HCT116 (cell line): Measurements from ENCODE around the gene KIF26B. TPM values are rescaled to one million over a fixed set of nuclear protein-coding genes. Genes with fewer than 3 reads are reported as not detected.

ENCODE experiments used
- ATAC-seq: fragments of 200-7000 bp; cut with Tn5 transposase; 2 replicates; pipeline ENCODE4 v1.9.1; 2020; ENCODE audit warnings: mild to moderate bottlenecking, moderate library complexity
- BruUV-seq: library from RNA; stranded (reverse); fragments of 400-500 nt; replicated peaks from 2 replicates; lab custom pipeline; 2021; lab: Mats Ljungman, UMichigan
- CTCF ChIA-PET: fragments of 300-600 bp; sonication (Branson Sonifier 250); formaldehyde crosslinking; loops from one replicate; lab custom pipeline; 2021; ENCODE audit warnings: antibody characterized with exemption; lab: Charles Lee
- POLR2A ChIA-PET: fragments of 300-600, 350-600 bp; sonication (Branson Sonifier 250); formaldehyde crosslinking; loops from one replicate; lab custom pipeline; 2021; ENCODE audit warnings: antibody characterized with exemption; lab: Charles Lee
- RAD21 ChIA-PET, 2 experiments: fragments of 300-600 bp; sonication (Branson Sonifier 250); formaldehyde crosslinking; loops; one replicate each; lab custom pipeline; 2023; ENCODE audit warnings: low total read pairs in 2 of 2; ENCODE audit not compliant: uncharacterized antibody in 2 of 2, unreplicated experiment in 2 of 2, low non-redundant PET in 1 of 2; lab: Charles Lee
- DNase-seq: peaks from one replicate; pipeline ENCODE4 v3.0.0-alpha.2; 2010; ENCODE audit warnings: low read depth, low spot score
- H2AFZ ChIP-seq: fragments of 200-600 bp; shearing (Covaris generic), sonication (generic); 2 replicates; pipeline ENCODE4 v1.6.1; 2017; ENCODE audit warnings: low read depth, mixed run types, mixed read lengths, antibody characterized with exemption, low read length; ENCODE audit not compliant: poor library complexity, severe bottlenecking
- H3K27ac ChIP-seq: 2 replicates; pipeline ENCODE4 v1.5.1; 2012; ENCODE audit warnings: low read depth, low read length
- H3K27me3 ChIP-seq: fragments of 200-600 bp; sonication (generic); 2 replicates; pipeline ENCODE4 v1.6.1; 2016; ENCODE audit warnings: mixed run types, low read length, mixed read lengths; ENCODE audit not compliant: insufficient read depth
- H3K36me3 ChIP-seq, 2 experiments: fragments of 200-500 bp in 1 of 2; fragments of 200-600 bp in 1 of 2; sonication (Bioruptor generic) in 1 of 2; sonication (generic) in 1 of 2; 2 replicates each; pipeline versions ENCODE4 v1.5.1 to v1.6.1; 2014 to 2016; ENCODE audit warnings: low read length in 2 of 2, inconsistent platforms in 1 of 2, mixed read lengths in 1 of 2, mixed run types in 1 of 2; ENCODE audit not compliant: insufficient read depth in 2 of 2, control insufficient read depth in 1 of 2
- H3K4me1 ChIP-seq, 2 experiments: fragments of 200-600 bp in 1 of 2; sonication (generic) in 1 of 2; 2 replicates each; pipeline versions ENCODE4 v1.5.1 to v1.6.1; 2012 to 2017; ENCODE audit warnings: low read length in 2 of 2, inconsistent platforms in 1 of 2, mild to moderate bottlenecking in 1 of 2, mixed read lengths in 1 of 2, mixed run types in 1 of 2, moderate library complexity in 1 of 2; ENCODE audit not compliant: insufficient read depth in 2 of 2, control insufficient read depth in 1 of 2
- H3K4me2 ChIP-seq: fragments of 200-600 bp; sonication (generic); 2 replicates; pipeline ENCODE4 v1.6.1; 2017; ENCODE audit warnings: mixed run types, low read length, mixed read lengths
- H3K4me3 ChIP-seq, 2 experiments: fragments of 200-600 bp in 1 of 2; sonication (generic) in 1 of 2; replicated peaks in 1 of 2; 2 replicates each; pipeline ENCODE4 v1.5.1; 2011 to 2016; ENCODE audit warnings: low read length in 2 of 2, control low read depth in 1 of 2, low read depth in 1 of 2, mild to moderate bottlenecking in 1 of 2, mixed read lengths in 1 of 2, mixed run types in 1 of 2
- H3K79me2 ChIP-seq: fragments of 200-600 bp; sonication (generic); 2 replicates; pipeline ENCODE4 v1.6.1; 2017; ENCODE audit warnings: mild to moderate bottlenecking, mixed run types, low read length, moderate library complexity, mixed read lengths; ENCODE audit not compliant: insufficient read depth
- H3K9ac ChIP-seq: fragments of 200-600 bp; sonication (generic); 2 replicates; pipeline ENCODE4 v1.6.1; 2016; ENCODE audit warnings: low read length, mixed read lengths
- H3K9me2 ChIP-seq: fragments of 200-600 bp; sonication (generic), shearing (Covaris generic); 2 replicates; pipeline ENCODE4 v1.6.1; 2017; ENCODE audit warnings: mixed run types, mild to moderate bottlenecking, moderate library complexity; ENCODE audit not compliant: insufficient read depth
- H3K9me3 ChIP-seq, 2 experiments: fragments of 200-500 bp in 1 of 2; fragments of 200-600 bp in 1 of 2; sonication (Bioruptor generic) in 1 of 2; sonication (generic) in 1 of 2; 2 replicates each; pipeline ENCODE4 v1.6.1; 2014 to 2017; ENCODE audit warnings: low read length in 2 of 2, mixed read lengths in 2 of 2, inconsistent platforms in 1 of 2, low read depth in 1 of 2, mild to moderate bottlenecking in 1 of 2, mixed run types in 1 of 2, moderate library complexity in 1 of 2; ENCODE audit not compliant: control insufficient read depth in 1 of 2, insufficient read depth in 1 of 2
- H4K20me1 ChIP-seq: fragments of 200-600 bp; sonication (generic), shearing (Covaris generic); 2 replicates; pipeline ENCODE4 v1.6.1; 2017; ENCODE audit warnings: mixed run types, mild to moderate bottlenecking, moderate library complexity; ENCODE audit not compliant: insufficient read depth
- ATF3 ChIP-seq: IDR thresholded peaks from 2 replicates; pipeline ENCODE4 v1.6.1; 2012
- CBX3 ChIP-seq: IDR thresholded peaks from 2 replicates; pipeline ENCODE4 v1.6.1; 2012; ENCODE audit warnings: low read depth
- CEBPB ChIP-seq: IDR thresholded peaks from 2 replicates; pipeline ENCODE4 v1.6.1; 2012; ENCODE audit warnings: low read depth
- ELF1 ChIP-seq: IDR thresholded peaks from 2 replicates; pipeline ENCODE4 v1.6.1; 2012; ENCODE audit warnings: low read depth, borderline replicate concordance
- EZH2phosphoT487 ChIP-seq: fragments of 200-600 bp; IDR thresholded peaks from 2 replicates; pipeline ENCODE4 v1.6.1; 2018; ENCODE audit warnings: antibody characterized with exemption, borderline replicate concordance
- FOSL1 ChIP-seq: IDR thresholded peaks from 2 replicates; pipeline ENCODE4 v1.6.1; 2012; ENCODE audit warnings: low read depth
- POLR2A ChIP-seq: IDR thresholded peaks from 2 replicates; pipeline ENCODE4 v1.7.0; 2011; ENCODE audit warnings: borderline replicate concordance; ENCODE audit not compliant: insufficient read depth, insufficient read length; ENCODE audit errors: extremely low read depth
- POLR2AphosphoS5 ChIP-seq: IDR thresholded peaks from 2 replicates; pipeline ENCODE4 v1.6.1; 2011; ENCODE audit warnings: mild to moderate bottlenecking, low read depth, low read length, moderate library complexity
- RAD21 ChIP-seq: IDR thresholded peaks from 2 replicates; pipeline ENCODE4 v1.6.1; 2012; ENCODE audit warnings: low read depth, mild to moderate bottlenecking
- REST ChIP-seq: IDR thresholded peaks from 2 replicates; pipeline ENCODE4 v1.6.1; 2012; ENCODE audit warnings: low read depth
- SIN3A ChIP-seq: IDR thresholded peaks from 2 replicates; pipeline ENCODE4 v1.6.1; 2012; ENCODE audit warnings: low read depth
- SP1 ChIP-seq: IDR thresholded peaks from 2 replicates; pipeline ENCODE4 v1.6.1; 2012; ENCODE audit warnings: low read depth
- SRF ChIP-seq: IDR thresholded peaks from 2 replicates; pipeline ENCODE4 v1.6.1; 2012; ENCODE audit warnings: low read depth
- TCF7L2 ChIP-seq: IDR thresholded peaks from 2 replicates; pipeline ENCODE4 v1.7.0; 2011; ENCODE audit warnings: borderline replicate concordance, inconsistent platforms; ENCODE audit not compliant: insufficient read depth, insufficient read length; ENCODE audit errors: extremely low read depth
- ZNF274 ChIP-seq: fragments of 200-500 bp; sonication (Bioruptor generic); IDR thresholded peaks from 2 replicates; pipeline ENCODE4 v1.6.1; 2014; ENCODE audit warnings: mild to moderate bottlenecking, low read depth, low read length, inconsistent platforms
- intact Hi-C: fragments of 100-400 bp; cut with micrococcal nuclease; formaldehyde crosslinking; loops from 2 replicates; pipeline ENCODE4 v1.10.0; 2022
- total RNA-seq: library from RNA; stranded (reverse); gene quantifications from one replicate; pipeline ENCODE4 v1.2.1, GENCODE V29; 2021; ENCODE audit not compliant: unreplicated experiment
- TF ChIP-seq, protein P1 (sequence below), 3 experiments: fragments of 200-600 bp in 1 of 3; sonication (generic) in 1 of 3; IDR thresholded peaks in 2 of 3; conservative IDR thresholded peaks in 1 of 3; 2 replicates each; pipeline ENCODE4 v1.5.1; 2012 to 2017; ENCODE audit warnings: low read depth in 2 of 3, low read length in 2 of 3, antibody characterized with exemption in 1 of 3, borderline replicate concordance in 1 of 3, control low read depth in 1 of 3, mild to moderate bottlenecking in 1 of 3, mixed read lengths in 1 of 3, mixed run types in 1 of 3, moderate library complexity in 1 of 3; ENCODE audit not compliant: insufficient read depth in 1 of 3
- TF ChIP-seq, protein P2 (sequence below): IDR thresholded peaks from 2 replicates; pipeline ENCODE4 v1.6.1; 2011; ENCODE audit warnings: mild to moderate bottlenecking, low read length, moderate library complexity; ENCODE audit not compliant: insufficient replicate concordance; ENCODE audit errors: extremely low read depth

Gene KIF26B
- total RNA-seq, 1 experiment from 2014 or later = 0.49 TPM

DNA sequence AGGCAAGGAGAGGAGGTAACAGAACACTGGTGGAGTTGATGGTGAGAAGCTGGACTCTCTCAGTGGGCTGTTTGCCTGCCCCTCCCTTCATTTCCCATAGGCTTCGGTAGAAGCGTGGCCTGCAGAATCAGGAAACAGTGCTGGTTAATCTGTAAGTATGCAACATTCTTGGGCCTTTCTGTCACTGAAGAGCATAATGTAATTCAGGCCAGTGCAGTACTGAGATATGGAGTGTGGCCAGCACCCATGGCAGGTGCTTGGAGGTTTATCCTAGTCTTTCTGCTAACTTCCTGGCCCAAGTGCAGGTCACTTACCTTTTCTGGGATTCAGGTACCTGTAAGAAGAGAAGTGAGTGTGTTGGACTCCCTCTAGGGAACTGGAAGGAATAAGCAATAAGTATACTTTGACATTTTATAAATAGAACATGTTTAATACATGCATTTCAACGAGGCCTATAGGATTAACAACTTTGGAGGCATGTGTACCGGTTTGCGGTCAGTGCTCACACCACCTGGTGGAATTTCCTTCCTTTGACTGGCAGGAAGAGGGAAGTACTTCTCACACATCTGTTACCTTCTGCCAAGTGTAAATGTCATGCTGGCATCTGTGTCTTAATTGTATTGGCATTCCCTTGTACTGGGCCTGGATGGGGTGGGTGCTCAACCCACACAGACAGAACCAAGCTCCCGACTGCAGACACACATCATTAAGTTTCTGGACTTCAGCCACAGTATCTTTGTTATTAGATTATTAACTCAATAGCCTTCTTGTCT is 105.5 kb downstream of the KIF26B start:
- ChIA-PET POLR2A (no interaction called here), CTCF (no interaction called here), RAD21 (no interaction called here)
- H3K4me1 ChIP-seq = peaks cover 0 to 2% of the 10 kb centered on the region in 2 experiments; a peak in 1 of 4 replicates
- DNase-seq = no peak
- intact Hi-C loops = no loop called here
- peaks cover 15% of the 10 kb centered on the region; the same call in 1 of the 2 replicates for H3K27me3 ChIP-seq
- no peaks in the 10 kb centered on the region for H4K20me1 ChIP-seq
- no peaks in the 10 kb centered on the region for H3K36me3 ChIP-seq
- H3K79me2 ChIP-seq = no peaks in the 10 kb centered on the region
- H3K9me2 ChIP-seq = no peaks in the 10 kb centered on the region
- no peaks in the 10 kb centered on the region for H3K9me3 ChIP-seq
- BruUV-seq = no TSS peak
- no peak for ATAC-seq
- H3K4me2 ChIP-seq = no peak overlapping the region
- H2AFZ ChIP-seq = no peak overlapping the region
- H3K27ac ChIP-seq = no peak overlapping the region
- H3K4me3 ChIP-seq = no peak overlapping the region
- no peak for TF ChIP-seq REST
- no peak for TF ChIP-seq ZNF274
- no peak for TF ChIP-seq SP1
- TF ChIP-seq, protein P1, sequence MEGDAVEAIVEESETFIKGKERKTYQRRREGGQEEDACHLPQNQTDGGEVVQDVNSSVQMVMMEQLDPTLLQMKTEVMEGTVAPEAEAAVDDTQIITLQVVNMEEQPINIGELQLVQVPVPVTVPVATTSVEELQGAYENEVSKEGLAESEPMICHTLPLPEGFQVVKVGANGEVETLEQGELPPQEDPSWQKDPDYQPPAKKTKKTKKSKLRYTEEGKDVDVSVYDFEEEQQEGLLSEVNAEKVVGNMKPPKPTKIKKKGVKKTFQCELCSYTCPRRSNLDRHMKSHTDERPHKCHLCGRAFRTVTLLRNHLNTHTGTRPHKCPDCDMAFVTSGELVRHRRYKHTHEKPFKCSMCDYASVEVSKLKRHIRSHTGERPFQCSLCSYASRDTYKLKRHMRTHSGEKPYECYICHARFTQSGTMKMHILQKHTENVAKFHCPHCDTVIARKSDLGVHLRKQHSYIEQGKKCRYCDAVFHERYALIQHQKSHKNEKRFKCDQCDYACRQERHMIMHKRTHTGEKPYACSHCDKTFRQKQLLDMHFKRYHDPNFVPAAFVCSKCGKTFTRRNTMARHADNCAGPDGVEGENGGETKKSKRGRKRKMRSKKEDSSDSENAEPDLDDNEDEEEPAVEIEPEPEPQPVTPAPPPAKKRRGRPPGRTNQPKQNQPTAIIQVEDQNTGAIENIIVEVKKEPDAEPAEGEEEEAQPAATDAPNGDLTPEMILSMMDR (IDR thresholded peaks at IDR 0.05 in 2 of 3, conservative IDR thresholded peaks at IDR 0.05 in 1 of 3; ENCODE audit: borderline replicate concordance in 1 of 3, insufficient read depth in 1 of 3, low read depth in 2 of 3, low read length in 2 of 3) = no peak
- TF ChIP-seq SRF = no peak
- TF ChIP-seq CBX3 = no peak
- TF ChIP-seq ELF1 = no peak
- no peak for TF ChIP-seq POLR2AphosphoS5
- no peak for TF ChIP-seq FOSL1
- TF ChIP-seq CEBPB = no peak
- TF ChIP-seq EZH2phosphoT487 = no peak
- TF ChIP-seq RAD21 = no peak
- TF ChIP-seq, protein P2, sequence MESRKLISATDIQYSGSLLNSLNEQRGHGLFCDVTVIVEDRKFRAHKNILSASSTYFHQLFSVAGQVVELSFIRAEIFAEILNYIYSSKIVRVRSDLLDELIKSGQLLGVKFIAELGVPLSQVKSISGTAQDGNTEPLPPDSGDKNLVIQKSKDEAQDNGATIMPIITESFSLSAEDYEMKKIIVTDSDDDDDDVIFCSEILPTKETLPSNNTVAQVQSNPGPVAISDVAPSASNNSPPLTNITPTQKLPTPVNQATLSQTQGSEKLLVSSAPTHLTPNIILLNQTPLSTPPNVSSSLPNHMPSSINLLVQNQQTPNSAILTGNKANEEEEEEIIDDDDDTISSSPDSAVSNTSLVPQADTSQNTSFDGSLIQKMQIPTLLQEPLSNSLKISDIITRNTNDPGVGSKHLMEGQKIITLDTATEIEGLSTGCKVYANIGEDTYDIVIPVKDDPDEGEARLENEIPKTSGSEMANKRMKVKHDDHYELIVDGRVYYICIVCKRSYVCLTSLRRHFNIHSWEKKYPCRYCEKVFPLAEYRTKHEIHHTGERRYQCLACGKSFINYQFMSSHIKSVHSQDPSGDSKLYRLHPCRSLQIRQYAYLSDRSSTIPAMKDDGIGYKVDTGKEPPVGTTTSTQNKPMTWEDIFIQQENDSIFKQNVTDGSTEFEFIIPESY = no peak
- TF ChIP-seq ATF3 = no peak
- TF ChIP-seq SIN3A = no peak
- no peak for TF ChIP-seq POLR2A
- no peak for TF ChIP-seq TCF7L2
- TF ChIP-seq, all 23 proteins: peak for 0
- H3K9ac ChIP-seq = no peak overlapping the region
